HCT116 (cell line): ENCODE measurements around the gene MAP7D1.

Experiments
- CTCF ChIP-seq, 3 experiments: fragments of 200-600 bp in 1 of 3; sonication (generic) in 1 of 3; IDR thresholded peaks in 2 of 3; conservative IDR thresholded peaks in 1 of 3; 2 replicates each; pipeline ENCODE4 v1.5.1; 2012 to 2017; ENCODE audit warnings: low read depth in 2 of 3, low read length in 2 of 3, antibody characterized with exemption in 1 of 3, borderline replicate concordance in 1 of 3, control low read depth in 1 of 3, mild to moderate bottlenecking in 1 of 3, mixed read lengths in 1 of 3, mixed run types in 1 of 3, moderate library complexity in 1 of 3; ENCODE audit not compliant: insufficient read depth in 1 of 3
- EGR1 ChIP-seq: IDR thresholded peaks from 2 replicates; pipeline ENCODE4 v1.6.1; 2012; ENCODE audit warnings: low read depth
- EZH2 ChIP-seq: fragments of 200-600 bp; sonication (generic); IDR thresholded peaks from 2 replicates; pipeline ENCODE4 v1.6.1; 2017; ENCODE audit warnings: antibody characterized with exemption, mixed run types
- EZH2phosphoT487 ChIP-seq: fragments of 200-600 bp; IDR thresholded peaks from 2 replicates; pipeline ENCODE4 v1.6.1; 2018; ENCODE audit warnings: antibody characterized with exemption, borderline replicate concordance
- JUND ChIP-seq: IDR thresholded peaks from 2 replicates; pipeline ENCODE4 v1.6.1; 2012
- MAX ChIP-seq: IDR thresholded peaks from 2 replicates; pipeline ENCODE4 v1.6.1; 2012
- POLR2A ChIP-seq: IDR thresholded peaks from 2 replicates; pipeline ENCODE4 v1.7.0; 2011; ENCODE audit warnings: borderline replicate concordance; ENCODE audit not compliant: insufficient read depth, insufficient read length; ENCODE audit errors: extremely low read depth
- POLR2AphosphoS5 ChIP-seq: IDR thresholded peaks from 2 replicates; pipeline ENCODE4 v1.6.1; 2011; ENCODE audit warnings: mild to moderate bottlenecking, low read depth, low read length, moderate library complexity
- REST ChIP-seq: IDR thresholded peaks from 2 replicates; pipeline ENCODE4 v1.6.1; 2012; ENCODE audit warnings: low read depth
- SIN3A ChIP-seq: IDR thresholded peaks from 2 replicates; pipeline ENCODE4 v1.6.1; 2012; ENCODE audit warnings: low read depth
- TCF7L2 ChIP-seq: IDR thresholded peaks from 2 replicates; pipeline ENCODE4 v1.7.0; 2011; ENCODE audit warnings: borderline replicate concordance, inconsistent platforms; ENCODE audit not compliant: insufficient read depth, insufficient read length; ENCODE audit errors: extremely low read depth
- YY1 ChIP-seq: IDR thresholded peaks from 2 replicates; pipeline ENCODE4 v1.6.1; 2011; ENCODE audit warnings: low read length, low read depth, moderate library complexity, mild to moderate bottlenecking; ENCODE audit not compliant: insufficient replicate concordance; ENCODE audit errors: extremely low read depth
- ZNF274 ChIP-seq: fragments of 200-500 bp; sonication (Bioruptor generic); IDR thresholded peaks from 2 replicates; pipeline ENCODE4 v1.6.1; 2014; ENCODE audit warnings: mild to moderate bottlenecking, low read depth, low read length, inconsistent platforms

- TF ChIP-seq EGR1 (no peak), SIN3A (no peak), CTCF (IDR thresholded peaks at IDR 0.05 in 2 of 3, conservative IDR thresholded peaks at IDR 0.05 in 1 of 3; ENCODE audit: borderline replicate concordance in 1 of 3, insufficient read depth in 1 of 3, low read depth in 2 of 3, low read length in 2 of 3) (no peak), POLR2A (no peak), ZNF274 (no peak), TCF7L2 (no peak), REST (no peak), YY1 (no peak), EZH2phosphoT487 (no peak), JUND (no peak), POLR2AphosphoS5 (no peak), EZH2 (no peak), MAX (no peak)
These were observed 66.8 kb downstream of the MAP7D1 start for GRCh38 chr1:36222481-36223380.
